Islet precursor cell (in vitro differentiated cells): ENCODE results near the gene SMCO2.
A peak's percentile ranks its signal among the peaks of the same experiment; 100 is the strongest.

Experiments
- DNase-seq: peaks from one replicate; pipeline ENCODE4 v3.0.0-alpha.2; 2018

SMCO2 gene

GRCh38 chr12:27502021-27502435 is 55.5 kb downstream of the SMCO2 start:
- no peak for DNase-seq

GRCh38 chr12:27504507-27504906 is 58.0 kb downstream of the SMCO2 start:
- no peak for DNase-seq

- DNase-seq: no peak
These were observed 58.6 kb downstream of the SMCO2 start for GRCh38 chr12:27505109-27505508.

GRCh38 chr12:27505761-27506160 is 59.2 kb downstream of the SMCO2 start:
- DNase-seq: no peak

- DNase-seq: no peak
These were observed 60.2 kb downstream of the SMCO2 start for GRCh38 chr12:27506645-27507189.

GRCh38 chr12:27508736-27509431 is 62.3 kb downstream of the SMCO2 start:
- DNase-seq: no peak

- no peak for DNase-seq
These were observed 64.6 kb downstream of the SMCO2 start for GRCh38 chr12:27511031-27511722.

- DNase-seq: no peak
These were observed 65.1 kb downstream of the SMCO2 start for GRCh38 chr12:27511723-27512045.

GRCh38 chr12:27513155-27513824 is 66.8 kb downstream of the SMCO2 start:
- DNase-seq: peak; percentile 70

- DNase-seq: peak; percentile 82
These were observed 69.1 kb downstream of the SMCO2 start for GRCh38 chr12:27515671-27516070.

GRCh38 chr12:27516625-27517024 is 70.1 kb downstream of the SMCO2 start:
- DNase-seq: no peak

- no peak for DNase-seq
These were observed 71.0 kb downstream of the SMCO2 start for GRCh38 chr12:27517546-27517945.

- peak; percentile 78 for DNase-seq
These were observed 71.6 kb downstream of the SMCO2 start for GRCh38 chr12:27517961-27518665.

GRCh38 chr12:27521066-27521465 is 74.5 kb downstream of the SMCO2 start:
- DNase-seq: peak; percentile 96

- no peak for DNase-seq
These were observed 75.4 kb downstream of the SMCO2 start for GRCh38 chr12:27521981-27522380.

- DNase-seq: no peak
These were observed 76.7 kb downstream of the SMCO2 start for GRCh38 chr12:27523305-27523641.

- peak; percentile 100 for DNase-seq
These were observed 77.3 kb downstream of the SMCO2 start, which contains the start of gene PPFIBP1 for GRCh38 chr12:27523642-27524493. Gene PPFIBP1, plus strand, starts transcription at chr12:27524206. Its CDS starts 109,191 bp downstream, at chr12:27633397.

GRCh38 chr12:27524494-27524835 is 77.9 kb downstream of the SMCO2 start:
- no peak for DNase-seq

GRCh38 chr12:27524839-27525753 is 78.6 kb downstream of the SMCO2 start:
- peak; percentile 83 for DNase-seq

- no peak for DNase-seq
These were observed 81.0 kb downstream of the SMCO2 start for GRCh38 chr12:27527512-27527911.

GRCh38 chr12:27528788-27529187 is 82.3 kb downstream of the SMCO2 start:
- DNase-seq: no peak
